GM12801 (cell line): Measurements from ENCODE around the gene SLC6A7.

Experiments
- CTCF ChIP-seq: IDR thresholded peaks from one replicate; pipeline ENCODE4 v1.5.1; 2011; ENCODE audit warnings: control low read depth; ENCODE audit not compliant: insufficient read length; ENCODE audit errors: extremely low read depth

The SLC6A7 gene

GRCh38 chr5:150157168-150157567 lies 32.7 kb upstream of the SLC6A7 start:
- no peak for TF ChIP-seq CTCF

GRCh38 chr5:150158170-150158949 lies 31.5 kb upstream of the SLC6A7 start:
- TF ChIP-seq CTCF: no peak

- no peak for TF ChIP-seq CTCF
These were observed 30.8 kb upstream of the SLC6A7 start for GRCh38 chr5:150159031-150159430.

- no peak for TF ChIP-seq CTCF
These were observed 30.1 kb upstream of the SLC6A7 start for GRCh38 chr5:150159741-150160179.

GRCh38 chr5:150160448-150161081 lies 29.3 kb upstream of the SLC6A7 start:
- no peak for TF ChIP-seq CTCF

GRCh38 chr5:150161242-150162141 lies 28.4 kb upstream of the SLC6A7 start:
- no peak for TF ChIP-seq CTCF

- no peak for TF ChIP-seq CTCF
These were observed 27.7 kb upstream of the SLC6A7 start for GRCh38 chr5:150162142-150162513.
